ENCODE results near the gene WDFY4. TPM values are rescaled to one million over a fixed set of nuclear protein-coding genes. Genes with fewer than 3 reads are reported as not detected.
A peak's percentile ranks its signal among the peaks of the same experiment; 100 is the strongest.

The WDFY4 gene
- total and polyA plus RNA-seq, 8 donors: 2.8 to 23.6 (median 4.8) TPM

DNA sequence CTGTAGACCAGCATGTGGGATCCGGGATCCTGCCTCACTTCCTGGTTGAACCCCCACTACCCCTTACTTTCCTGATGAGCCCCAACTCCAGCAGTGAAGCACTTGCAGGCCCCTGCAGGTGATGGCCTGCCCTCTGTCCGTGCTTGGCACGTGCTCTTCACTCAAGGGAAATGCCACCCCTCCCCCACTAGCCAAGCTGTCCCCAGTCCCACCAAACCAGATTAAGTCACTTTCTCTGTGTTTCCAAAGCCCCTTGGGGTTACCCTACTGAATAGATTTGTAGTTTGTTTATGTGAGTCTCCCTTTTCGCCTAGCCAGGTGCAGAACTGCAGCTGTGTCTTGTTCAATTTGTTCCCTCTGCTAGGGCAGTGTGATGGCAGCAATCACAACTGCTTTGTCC, 121.7 kb downstream of the WDFY4 start:
- no peak overlapping the region for H3K27ac ChIP-seq
- peaks cover 0 to 12% of the 10 kb centered on the region in 2 donors for H3K36me3 ChIP-seq
- TF ChIP-seq, protein P1, sequence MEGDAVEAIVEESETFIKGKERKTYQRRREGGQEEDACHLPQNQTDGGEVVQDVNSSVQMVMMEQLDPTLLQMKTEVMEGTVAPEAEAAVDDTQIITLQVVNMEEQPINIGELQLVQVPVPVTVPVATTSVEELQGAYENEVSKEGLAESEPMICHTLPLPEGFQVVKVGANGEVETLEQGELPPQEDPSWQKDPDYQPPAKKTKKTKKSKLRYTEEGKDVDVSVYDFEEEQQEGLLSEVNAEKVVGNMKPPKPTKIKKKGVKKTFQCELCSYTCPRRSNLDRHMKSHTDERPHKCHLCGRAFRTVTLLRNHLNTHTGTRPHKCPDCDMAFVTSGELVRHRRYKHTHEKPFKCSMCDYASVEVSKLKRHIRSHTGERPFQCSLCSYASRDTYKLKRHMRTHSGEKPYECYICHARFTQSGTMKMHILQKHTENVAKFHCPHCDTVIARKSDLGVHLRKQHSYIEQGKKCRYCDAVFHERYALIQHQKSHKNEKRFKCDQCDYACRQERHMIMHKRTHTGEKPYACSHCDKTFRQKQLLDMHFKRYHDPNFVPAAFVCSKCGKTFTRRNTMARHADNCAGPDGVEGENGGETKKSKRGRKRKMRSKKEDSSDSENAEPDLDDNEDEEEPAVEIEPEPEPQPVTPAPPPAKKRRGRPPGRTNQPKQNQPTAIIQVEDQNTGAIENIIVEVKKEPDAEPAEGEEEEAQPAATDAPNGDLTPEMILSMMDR (IDR thresholded peaks at IDR 0.05): no peak
- no peaks in the 10 kb centered on the region for H3K9me3 ChIP-seq
- no peaks in the 10 kb centered on the region for H3K27me3 ChIP-seq
- peaks cover 4 to 32% of the 10 kb centered on the region in 2 donors for H3K4me1 ChIP-seq
- intact Hi-C loops (cut with DNase I): no loop called here
- ATAC-seq: no peak
- DNase-seq: no peak
- no peak overlapping the region for H3K4me3 ChIP-seq

DNA sequence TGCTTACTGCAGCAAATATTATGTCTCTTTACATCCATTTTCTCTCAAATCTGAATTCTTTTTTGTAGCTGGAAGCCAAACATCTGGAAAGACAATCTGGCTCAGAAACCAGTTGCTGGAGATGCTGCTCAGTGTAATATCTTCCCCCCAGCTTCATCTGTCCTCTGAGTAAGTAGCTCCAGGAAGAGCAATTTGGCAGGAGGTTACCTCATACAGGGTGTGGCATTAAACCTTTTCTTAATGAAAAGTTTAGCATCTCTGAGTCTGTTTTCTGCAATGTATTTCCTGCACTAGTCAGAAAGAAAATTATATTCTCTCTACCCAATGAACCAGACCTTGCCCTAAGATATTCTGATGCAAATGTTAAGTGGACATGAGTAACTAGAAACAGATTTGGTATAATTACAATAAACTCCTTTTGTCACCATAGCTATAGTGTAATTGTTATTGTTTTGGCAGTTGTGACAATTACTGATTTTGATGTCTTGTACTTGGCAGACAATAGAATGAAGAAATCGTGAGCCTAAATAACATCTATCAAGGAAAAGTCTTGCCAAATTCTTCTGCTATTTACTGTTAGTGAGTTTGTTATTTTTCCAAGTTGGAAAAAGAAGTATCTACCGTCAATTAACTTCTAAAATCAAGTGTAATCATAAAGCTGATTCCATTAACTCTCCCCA, 123.3 kb downstream of the WDFY4 start:
- no peaks in the 10 kb centered on the region for H3K27me3 ChIP-seq
- DNase-seq (peak in 2 of 4 donors; percentile 30 to 41), ATAC-seq (no peak)
- H3K4me1 ChIP-seq: peaks cover 4 to 27% of the 10 kb centered on the region in 2 donors
- H3K36me3 ChIP-seq: peaks cover 0 to 21% of the 10 kb centered on the region in 2 donors
- no peak overlapping the region for H3K27ac ChIP-seq
- no peaks in the 10 kb centered on the region for H3K9me3 ChIP-seq
- no peak overlapping the region for H3K4me3 ChIP-seq
- intact Hi-C loops (cut with DNase I): no loop called here
- TF ChIP-seq, protein P1 (IDR thresholded peaks at IDR 0.05): no peak

DNA sequence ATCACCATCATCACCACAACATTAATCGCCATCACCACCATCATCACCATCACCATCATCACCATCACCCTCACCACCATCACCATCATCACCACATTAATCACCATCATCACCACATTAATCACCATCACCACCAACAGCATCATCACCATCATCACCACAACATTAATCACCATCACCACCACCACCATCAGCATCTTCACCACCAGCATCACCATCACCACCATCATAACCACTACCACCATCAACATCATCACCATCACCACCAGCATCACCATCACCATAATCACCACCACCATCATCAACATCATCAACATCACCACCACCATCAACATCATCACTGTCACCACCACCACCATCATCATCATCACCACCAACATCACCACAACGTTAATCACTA, 124.6 kb downstream of the WDFY4 start:
- TF ChIP-seq, protein P1 (IDR thresholded peaks at IDR 0.05): no peak
- peaks cover 4 to 22% of the 10 kb centered on the region in 2 donors for H3K4me1 ChIP-seq
- H3K9me3 ChIP-seq: no peaks in the 10 kb centered on the region
- peaks cover 0 to 28% of the 10 kb centered on the region in 2 donors for H3K36me3 ChIP-seq
- intact Hi-C loops (cut with DNase I): no loop called here
- no peaks in the 10 kb centered on the region for H3K27me3 ChIP-seq
- no peak for DNase-seq
- no peak overlapping the region for H3K27ac ChIP-seq
- H3K4me3 ChIP-seq: no peak overlapping the region
- ATAC-seq: no peak

DNA sequence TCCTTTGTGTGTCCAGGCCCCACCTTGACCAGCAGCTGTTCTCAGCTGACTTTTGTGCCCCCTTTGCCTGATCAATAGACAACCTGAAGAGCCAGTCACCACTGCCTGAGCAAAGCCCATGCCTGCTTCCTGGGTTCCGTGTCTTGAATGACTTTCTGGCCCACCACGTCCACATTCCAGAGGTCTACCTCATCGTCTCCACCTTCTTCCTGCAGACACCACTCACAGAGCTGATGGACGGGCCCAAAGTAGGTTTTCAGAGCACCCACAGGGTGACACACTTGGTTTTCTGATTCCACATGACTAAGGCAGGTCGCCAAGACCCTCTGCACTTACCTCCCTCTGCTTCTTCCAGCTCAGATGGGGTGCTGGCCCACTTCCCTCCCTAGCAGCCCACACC, 126.8 kb downstream of the WDFY4 start:
- peaks cover 0 to 2% of the 10 kb centered on the region in 2 donors for H3K4me1 ChIP-seq
- no peaks in the 10 kb centered on the region for H3K27me3 ChIP-seq
- H3K9me3 ChIP-seq: no peaks in the 10 kb centered on the region
- no peak overlapping the region for H3K27ac ChIP-seq
- TF ChIP-seq, protein P1 (IDR thresholded peaks at IDR 0.05): no peak
- ATAC-seq (no peak), DNase-seq (no peak)
- peaks cover 0 to 28% of the 10 kb centered on the region in 2 donors for H3K36me3 ChIP-seq
- intact Hi-C loops (cut with DNase I): no loop called here
- no peak overlapping the region for H3K4me3 ChIP-seq

DNA sequence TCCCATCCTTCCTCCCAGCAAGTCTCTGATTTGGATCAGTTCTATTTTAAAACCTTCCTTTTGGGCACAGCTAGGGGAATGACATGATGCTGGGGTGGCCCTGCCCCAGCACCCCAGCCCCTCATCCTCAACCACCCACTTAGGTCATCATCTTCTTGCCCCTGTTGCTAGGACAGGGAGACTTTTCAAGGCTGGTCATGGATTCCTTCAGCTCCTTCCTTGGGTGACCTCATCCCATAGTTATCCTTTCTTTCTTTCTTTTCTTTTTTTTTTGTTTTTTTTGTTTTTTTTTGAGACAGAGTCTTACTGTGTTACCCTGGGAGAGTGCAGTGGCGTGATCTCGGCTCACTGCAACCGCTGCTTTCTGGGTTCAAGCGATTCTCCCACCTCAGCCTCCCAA, 127.2 kb downstream of the WDFY4 start:
- H3K36me3 ChIP-seq: peaks cover 0 to 28% of the 10 kb centered on the region in 2 donors
- intact Hi-C loops (cut with DNase I): no loop called here
- H3K27me3 ChIP-seq: no peaks in the 10 kb centered on the region
- H3K4me3 ChIP-seq: no peak overlapping the region
- H3K4me1 ChIP-seq: no peaks in the 10 kb centered on the region
- ATAC-seq (no peak), DNase-seq (no peak)
- TF ChIP-seq, protein P1 (IDR thresholded peaks at IDR 0.05): no peak
- no peak overlapping the region for H3K27ac ChIP-seq
- no peaks in the 10 kb centered on the region for H3K9me3 ChIP-seq

All from left lung (tissue), 10 donors.